Neutrophil (primary cell): ENCODE results near the gene CDON.

Experiments
- H3K27ac ChIP-seq: fragments of 200-600 bp; sonication (generic); 2 replicates; pipeline ENCODE4 v1.5.1; 2016; ENCODE audit warnings: mild to moderate bottlenecking, moderate library complexity
- H3K27me3 ChIP-seq: fragments of 200-600 bp; sonication (generic); 2 replicates; pipeline ENCODE4 v1.6.0; 2016; ENCODE audit warnings: mild to moderate bottlenecking
- H3K36me3 ChIP-seq: fragments of 200-600 bp; sonication (generic); 2 replicates; pipeline ENCODE4 v1.5.1; 2017
- H3K4me1 ChIP-seq, 2 experiments: fragments of 200-600 bp in 1 of 2; sonication (generic) in 1 of 2; 1 replicate in 1 of 2; 2 replicates in 1 of 2; pipeline versions ENCODE4 v1.5.1 to v1.6.1; 2013 to 2016; ENCODE audit warnings: low read depth in 1 of 2, low read length in 1 of 2, mild to moderate bottlenecking in 1 of 2, moderate library complexity in 1 of 2; ENCODE audit not compliant: control insufficient read depth in 1 of 2, insufficient read depth in 1 of 2
- H3K4me3 ChIP-seq, 2 experiments: fragments of 200-600 bp in 1 of 2; sonication (generic) in 1 of 2; 1 replicate in 1 of 2; 2 replicates in 1 of 2; pipeline ENCODE4 v1.5.1; 2013 to 2016; ENCODE audit warnings: low read depth in 1 of 2, low read length in 1 of 2, mild to moderate bottlenecking in 1 of 2, moderate library complexity in 1 of 2
- H3K9me3 ChIP-seq: fragments of 200-600 bp; sonication (generic); 2 replicates; pipeline ENCODE4 v1.5.1; 2016
- CTCF ChIP-seq: fragments of 200-600 bp; sonication (generic); IDR thresholded peaks from 2 replicates; pipeline ENCODE4 v1.5.1; 2016; ENCODE audit warnings: antibody characterized with exemption

Gene CDON

GRCh38 chr11:126081915-126082250 lies 19.2 kb upstream of the CDON start:
- no peak overlapping the region for H3K27ac ChIP-seq
- H3K36me3 ChIP-seq = no peaks in the 10 kb centered on the region
- TF ChIP-seq CTCF = no peak

GRCh38 chr11:126080161-126080941 lies 17.7 kb upstream of the CDON start:
- no peak for TF ChIP-seq CTCF
- H3K4me1 ChIP-seq = no peaks in the 10 kb centered on the region
- no peaks in the 10 kb centered on the region for H3K36me3 ChIP-seq
- peaks cover 13% of the 10 kb centered on the region for H3K27me3 ChIP-seq
- H3K9me3 ChIP-seq = no peaks in the 10 kb centered on the region
- H3K4me3 ChIP-seq = no peak overlapping the region
- no peak overlapping the region for H3K27ac ChIP-seq

More at GRCh38 chr11:126081915-126082250, 19.2 kb upstream of the CDON start:
- Histone ChIP-seq H3K27me3 (peaks cover 13% of the 10 kb centered on the region), H3K9me3 (no peaks in the 10 kb centered on the region), H3K4me3 (no peak overlapping the region), H3K4me1 (no peaks in the 10 kb centered on the region)

GRCh38 chr11:126079621-126080124 lies 17.0 kb upstream of the CDON start:
- H3K27ac ChIP-seq = no peak overlapping the region
- no peak for TF ChIP-seq CTCF
- no peaks in the 10 kb centered on the region for H3K36me3 ChIP-seq
- no peaks in the 10 kb centered on the region for H3K4me1 ChIP-seq
- H3K4me3 ChIP-seq = no peak overlapping the region
- H3K9me3 ChIP-seq = no peaks in the 10 kb centered on the region
- H3K27me3 ChIP-seq = peaks cover 13% of the 10 kb centered on the region

- no peaks in the 10 kb centered on the region for H3K4me1 ChIP-seq
- no peaks in the 10 kb centered on the region for H3K36me3 ChIP-seq
- H3K27ac ChIP-seq = no peak overlapping the region
- no peak for TF ChIP-seq CTCF
- H3K9me3 ChIP-seq = no peaks in the 10 kb centered on the region
- H3K4me3 ChIP-seq = no peak overlapping the region
- peaks cover 18% of the 10 kb centered on the region for H3K27me3 ChIP-seq
Observed at GRCh38 chr11:126076641-126077040, 14.0 kb upstream of the CDON start.

GRCh38 chr11:126072801-126073594 lies 10.3 kb upstream of the CDON start:
- Histone ChIP-seq H3K27ac (no peak overlapping the region), H3K9me3 (no peaks in the 10 kb centered on the region), H3K27me3 (peaks cover 23% of the 10 kb centered on the region), H3K4me3 (no peak overlapping the region), H3K4me1 (no peaks in the 10 kb centered on the region), H3K36me3 (no peaks in the 10 kb centered on the region)
- TF ChIP-seq CTCF = no peak
